ENCODE measurements around the gene OR2AT4.

The OR2AT4 gene

DNA sequence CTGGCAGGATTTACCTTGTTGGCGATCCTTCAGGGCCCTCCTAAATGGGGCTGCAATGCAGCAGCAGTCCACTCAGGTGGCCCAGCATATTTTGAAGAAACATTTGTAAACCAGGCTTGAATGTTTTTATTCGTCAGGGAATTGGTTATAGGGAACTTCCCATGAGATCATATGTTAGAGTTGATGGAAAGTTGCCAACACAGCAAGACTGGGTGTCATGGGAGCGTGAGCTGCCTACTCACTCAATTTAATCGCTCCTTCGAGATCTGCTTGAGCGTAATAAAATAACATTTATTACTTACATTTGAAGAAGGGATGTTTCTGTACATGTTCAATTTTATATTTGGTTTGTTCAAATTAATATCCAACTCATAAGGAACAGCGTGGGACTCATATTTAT lies 19.4 kb downstream of the OR2AT4 start:
- Histone ChIP-seq H3K4me3 (ENCODE audit: low read depth, low read length) (no peak overlapping the region), H3K36me3 (no peaks in the 10 kb centered on the region), H3K9me3 (no peaks in the 10 kb centered on the region), H3K4me1 (no peaks in the 10 kb centered on the region; the same call in 1 of the 2 replicates), H3K27me3 (no peaks in the 10 kb centered on the region)
- DNase-seq, result no peak
- TF ChIP-seq, protein P1, sequence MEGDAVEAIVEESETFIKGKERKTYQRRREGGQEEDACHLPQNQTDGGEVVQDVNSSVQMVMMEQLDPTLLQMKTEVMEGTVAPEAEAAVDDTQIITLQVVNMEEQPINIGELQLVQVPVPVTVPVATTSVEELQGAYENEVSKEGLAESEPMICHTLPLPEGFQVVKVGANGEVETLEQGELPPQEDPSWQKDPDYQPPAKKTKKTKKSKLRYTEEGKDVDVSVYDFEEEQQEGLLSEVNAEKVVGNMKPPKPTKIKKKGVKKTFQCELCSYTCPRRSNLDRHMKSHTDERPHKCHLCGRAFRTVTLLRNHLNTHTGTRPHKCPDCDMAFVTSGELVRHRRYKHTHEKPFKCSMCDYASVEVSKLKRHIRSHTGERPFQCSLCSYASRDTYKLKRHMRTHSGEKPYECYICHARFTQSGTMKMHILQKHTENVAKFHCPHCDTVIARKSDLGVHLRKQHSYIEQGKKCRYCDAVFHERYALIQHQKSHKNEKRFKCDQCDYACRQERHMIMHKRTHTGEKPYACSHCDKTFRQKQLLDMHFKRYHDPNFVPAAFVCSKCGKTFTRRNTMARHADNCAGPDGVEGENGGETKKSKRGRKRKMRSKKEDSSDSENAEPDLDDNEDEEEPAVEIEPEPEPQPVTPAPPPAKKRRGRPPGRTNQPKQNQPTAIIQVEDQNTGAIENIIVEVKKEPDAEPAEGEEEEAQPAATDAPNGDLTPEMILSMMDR (IDR thresholded peaks at IDR 0.05; ENCODE audit: low read depth, low read length), result no peak

DNA sequence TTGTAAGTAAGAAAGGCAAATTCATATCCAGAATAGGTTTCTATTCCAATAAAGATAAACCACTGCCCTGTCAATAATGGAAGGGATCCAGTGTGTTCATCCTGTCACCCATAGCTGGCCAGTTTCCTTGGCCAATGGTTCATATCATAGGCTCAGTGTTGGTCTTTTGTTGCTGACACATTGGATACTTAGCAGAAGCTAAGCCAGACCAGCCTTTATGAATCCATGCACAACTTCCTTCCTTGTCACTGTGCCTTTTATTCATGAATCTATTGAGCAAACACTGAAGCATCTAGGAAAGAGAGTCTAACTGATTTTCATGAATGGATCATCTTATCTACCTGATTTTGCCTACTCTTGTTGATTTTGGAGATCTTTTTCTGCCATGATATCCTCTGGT lies 20.0 kb downstream of the OR2AT4 start:
- TF ChIP-seq, protein P1 (IDR thresholded peaks at IDR 0.05; ENCODE audit: low read depth, low read length), result no peak
- Histone ChIP-seq H3K36me3 (no peaks in the 10 kb centered on the region), H3K9me3 (no peaks in the 10 kb centered on the region), H3K27me3 (no peaks in the 10 kb centered on the region), H3K4me3 (ENCODE audit: low read depth, low read length) (no peak overlapping the region), H3K4me1 (no peaks in the 10 kb centered on the region; the same call in 1 of the 2 replicates)
- DNase-seq, result no peak

DNA sequence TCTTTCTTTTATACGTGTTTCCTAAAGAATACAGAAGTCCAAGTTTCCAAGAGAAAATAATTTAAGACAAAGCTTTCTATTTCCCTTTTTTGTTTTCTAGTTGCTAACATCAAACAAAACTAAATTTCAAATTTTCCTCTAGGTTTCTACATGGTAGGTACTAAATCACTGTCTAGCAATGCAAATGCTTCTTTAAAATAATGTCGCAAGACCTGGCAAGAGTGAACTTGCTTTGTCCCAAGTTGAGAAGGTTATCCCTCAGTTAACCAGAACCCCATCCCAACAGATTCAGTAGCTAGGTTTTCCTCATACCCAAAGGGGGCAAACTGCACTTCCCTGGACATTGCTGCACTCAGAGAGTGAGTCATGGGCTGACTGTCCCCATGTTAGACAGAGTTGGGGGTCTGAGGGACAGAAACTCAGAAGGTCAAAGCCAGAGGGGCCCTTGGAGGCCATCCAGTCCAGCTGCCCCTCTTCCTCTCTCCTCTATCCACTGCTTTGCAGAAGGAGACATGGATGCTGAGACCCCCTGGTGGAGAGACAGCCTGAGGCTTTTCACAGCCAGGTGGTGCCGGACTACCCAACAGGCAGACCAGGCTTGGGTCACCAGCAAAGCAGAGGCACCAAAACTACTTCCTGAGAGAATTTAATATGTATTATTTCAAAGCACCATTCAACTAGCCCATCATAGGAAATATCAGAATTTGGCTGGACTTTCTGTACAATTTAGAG lies 23.1 kb downstream of the OR2AT4 start:
- peak; percentile 33 for DNase-seq
- TF ChIP-seq, protein P1 (IDR thresholded peaks at IDR 0.05; ENCODE audit: low read depth, low read length), result peak; percentile 62
- Histone ChIP-seq H3K27me3 (no peaks in the 10 kb centered on the region), H3K4me1 (no peaks in the 10 kb centered on the region; the same call in 1 of the 2 replicates), H3K9me3 (no peaks in the 10 kb centered on the region), H3K36me3 (no peaks in the 10 kb centered on the region), H3K4me3 (ENCODE audit: low read depth, low read length) (no peak overlapping the region)

DNA sequence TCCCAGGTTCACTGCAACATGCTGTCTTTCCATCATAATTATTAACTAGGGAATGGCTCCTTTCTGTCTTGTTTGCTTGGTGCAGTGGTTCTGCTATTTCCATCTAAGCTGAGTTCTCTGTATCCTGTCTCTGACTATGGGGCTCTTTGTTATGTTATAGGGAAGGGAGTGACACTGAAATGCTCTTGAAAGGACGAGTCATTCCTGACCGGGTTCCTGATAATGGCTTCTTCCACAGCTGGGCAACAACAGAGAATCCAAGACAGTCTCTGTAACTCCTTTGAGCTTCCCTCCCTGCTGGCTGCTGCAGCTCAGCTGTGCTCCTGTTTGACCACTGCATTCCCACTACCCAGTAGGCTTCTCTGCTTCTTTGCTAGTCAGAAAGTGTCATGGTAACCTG lies 24.1 kb downstream of the OR2AT4 start:
- no peaks in the 10 kb centered on the region for H3K36me3 ChIP-seq
- TF ChIP-seq, protein P1 (IDR thresholded peaks at IDR 0.05; ENCODE audit: low read depth, low read length), result no peak
- H3K4me3 ChIP-seq (ENCODE audit: low read depth, low read length), result no peak overlapping the region
- no peaks in the 10 kb centered on the region for H3K9me3 ChIP-seq
- no peaks in the 10 kb centered on the region for H3K27me3 ChIP-seq
- H3K4me1 ChIP-seq, result no peaks in the 10 kb centered on the region; the same call in 1 of the 2 replicates
- no peak for DNase-seq

DNA sequence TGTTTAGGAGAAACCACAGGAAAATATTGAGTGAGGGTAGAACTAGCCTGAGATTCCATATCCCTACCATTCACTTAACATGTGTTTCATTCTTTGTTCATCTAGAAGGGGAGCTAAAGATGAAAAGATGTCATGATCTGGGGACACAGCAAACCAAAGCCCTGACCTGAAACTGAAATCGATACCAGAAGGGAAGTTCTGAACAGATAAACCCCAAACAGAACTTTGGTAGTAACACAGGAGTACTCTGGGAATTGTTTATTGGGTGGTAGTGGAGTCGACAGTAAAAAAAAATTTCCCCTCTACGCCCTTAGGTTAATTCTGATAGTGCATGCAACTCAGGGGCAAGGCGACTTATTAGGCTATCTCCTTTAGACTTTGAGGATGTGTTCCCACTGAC lies 27.2 kb downstream of the OR2AT4 start:
- DNase-seq, result no peak

DNA sequence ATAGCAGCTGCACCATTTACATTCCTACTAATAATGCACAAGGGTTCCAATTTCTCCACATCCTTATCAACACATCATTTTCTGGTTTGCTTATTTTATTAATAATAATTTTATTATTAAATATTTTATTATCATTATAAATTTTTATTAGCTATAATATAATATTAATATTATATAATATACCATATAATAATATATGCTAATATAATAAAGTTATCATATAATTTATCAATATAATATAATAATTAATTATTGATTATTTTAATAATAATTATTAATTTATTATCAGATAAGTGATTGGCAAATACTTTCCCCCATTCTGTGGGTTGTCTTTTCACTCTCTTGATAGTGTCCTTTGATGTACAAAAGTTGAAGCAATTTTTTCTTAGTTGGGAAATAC lies 27.7 kb downstream of the OR2AT4 start:
- H3K9me3 ChIP-seq, result no peaks in the 10 kb centered on the region
- H3K27me3 ChIP-seq, result no peaks in the 10 kb centered on the region
- TF ChIP-seq, protein P1 (IDR thresholded peaks at IDR 0.05; ENCODE audit: low read depth, low read length), result no peak
- no peak overlapping the region for H3K4me3 ChIP-seq (ENCODE audit: low read depth, low read length)
- H3K36me3 ChIP-seq, result no peaks in the 10 kb centered on the region
- no peak for DNase-seq
- H3K4me1 ChIP-seq, result peaks cover under 1% of the 10 kb centered on the region; the same call in 1 of the 2 replicates

More for the DNA sequence above, 27.2 kb downstream of the OR2AT4 start:
- TF ChIP-seq, protein P1 (IDR thresholded peaks at IDR 0.05; ENCODE audit: low read depth, low read length), result no peak
- H3K36me3 ChIP-seq, result no peaks in the 10 kb centered on the region
- H3K27me3 ChIP-seq, result no peaks in the 10 kb centered on the region
- H3K4me3 ChIP-seq (ENCODE audit: low read depth, low read length), result no peak overlapping the region
- H3K9me3 ChIP-seq, result no peaks in the 10 kb centered on the region
- H3K4me1 ChIP-seq, result no peaks in the 10 kb centered on the region; the same call in 1 of the 2 replicates
